HCT116 (cell line): ENCODE data around the gene AGBL1. TPM values are rescaled to one million over a fixed set of nuclear protein-coding genes. Genes with fewer than 3 reads are reported as not detected.

Experiments
- ATAC-seq: fragments of 200-7000 bp; cut with Tn5 transposase; 2 replicates; pipeline ENCODE4 v1.9.1; 2020; ENCODE audit warnings: mild to moderate bottlenecking, moderate library complexity
- BruUV-seq: library from RNA; stranded (reverse); fragments of 400-500 nt; replicated peaks from 2 replicates; lab custom pipeline; 2021; lab: Mats Ljungman, UMichigan
- CTCF ChIA-PET: fragments of 300-600 bp; sonication (Branson Sonifier 250); formaldehyde crosslinking; loops from one replicate; lab custom pipeline; 2021; ENCODE audit warnings: antibody characterized with exemption; lab: Charles Lee
- POLR2A ChIA-PET: fragments of 300-600, 350-600 bp; sonication (Branson Sonifier 250); formaldehyde crosslinking; loops from one replicate; lab custom pipeline; 2021; ENCODE audit warnings: antibody characterized with exemption; lab: Charles Lee
- RAD21 ChIA-PET, 2 experiments: fragments of 300-600 bp; sonication (Branson Sonifier 250); formaldehyde crosslinking; loops; one replicate each; lab custom pipeline; 2023; ENCODE audit warnings: low total read pairs in 2 of 2; ENCODE audit not compliant: uncharacterized antibody in 2 of 2, unreplicated experiment in 2 of 2, low non-redundant PET in 1 of 2; lab: Charles Lee
- DNase-seq: peaks from one replicate; pipeline ENCODE4 v3.0.0-alpha.2; 2010; ENCODE audit warnings: low read depth, low spot score
- H2AFZ ChIP-seq: fragments of 200-600 bp; shearing (Covaris generic), sonication (generic); 2 replicates; pipeline ENCODE4 v1.6.1; 2017; ENCODE audit warnings: low read depth, mixed run types, mixed read lengths, antibody characterized with exemption, low read length; ENCODE audit not compliant: poor library complexity, severe bottlenecking
- H3K27ac ChIP-seq: 2 replicates; pipeline ENCODE4 v1.5.1; 2012; ENCODE audit warnings: low read depth, low read length
- H3K27me3 ChIP-seq: fragments of 200-600 bp; sonication (generic); 2 replicates; pipeline ENCODE4 v1.6.1; 2016; ENCODE audit warnings: mixed run types, low read length, mixed read lengths; ENCODE audit not compliant: insufficient read depth
- H3K36me3 ChIP-seq, 2 experiments: fragments of 200-500 bp in 1 of 2; fragments of 200-600 bp in 1 of 2; sonication (Bioruptor generic) in 1 of 2; sonication (generic) in 1 of 2; 2 replicates each; pipeline versions ENCODE4 v1.5.1 to v1.6.1; 2014 to 2016; ENCODE audit warnings: low read length in 2 of 2, inconsistent platforms in 1 of 2, mixed read lengths in 1 of 2, mixed run types in 1 of 2; ENCODE audit not compliant: insufficient read depth in 2 of 2, control insufficient read depth in 1 of 2
- H3K4me1 ChIP-seq, 2 experiments: fragments of 200-600 bp in 1 of 2; sonication (generic) in 1 of 2; 2 replicates each; pipeline versions ENCODE4 v1.5.1 to v1.6.1; 2012 to 2017; ENCODE audit warnings: low read length in 2 of 2, inconsistent platforms in 1 of 2, mild to moderate bottlenecking in 1 of 2, mixed read lengths in 1 of 2, mixed run types in 1 of 2, moderate library complexity in 1 of 2; ENCODE audit not compliant: insufficient read depth in 2 of 2, control insufficient read depth in 1 of 2
- H3K4me2 ChIP-seq: fragments of 200-600 bp; sonication (generic); 2 replicates; pipeline ENCODE4 v1.6.1; 2017; ENCODE audit warnings: mixed run types, low read length, mixed read lengths
- H3K4me3 ChIP-seq, 2 experiments: fragments of 200-600 bp in 1 of 2; sonication (generic) in 1 of 2; replicated peaks in 1 of 2; 2 replicates each; pipeline ENCODE4 v1.5.1; 2011 to 2016; ENCODE audit warnings: low read length in 2 of 2, control low read depth in 1 of 2, low read depth in 1 of 2, mild to moderate bottlenecking in 1 of 2, mixed read lengths in 1 of 2, mixed run types in 1 of 2
- H3K79me2 ChIP-seq: fragments of 200-600 bp; sonication (generic); 2 replicates; pipeline ENCODE4 v1.6.1; 2017; ENCODE audit warnings: mild to moderate bottlenecking, mixed run types, low read length, moderate library complexity, mixed read lengths; ENCODE audit not compliant: insufficient read depth
- H3K9ac ChIP-seq: fragments of 200-600 bp; sonication (generic); 2 replicates; pipeline ENCODE4 v1.6.1; 2016; ENCODE audit warnings: low read length, mixed read lengths
- H3K9me2 ChIP-seq: fragments of 200-600 bp; sonication (generic), shearing (Covaris generic); 2 replicates; pipeline ENCODE4 v1.6.1; 2017; ENCODE audit warnings: mixed run types, mild to moderate bottlenecking, moderate library complexity; ENCODE audit not compliant: insufficient read depth
- H3K9me3 ChIP-seq, 2 experiments: fragments of 200-500 bp in 1 of 2; fragments of 200-600 bp in 1 of 2; sonication (Bioruptor generic) in 1 of 2; sonication (generic) in 1 of 2; 2 replicates each; pipeline ENCODE4 v1.6.1; 2014 to 2017; ENCODE audit warnings: low read length in 2 of 2, mixed read lengths in 2 of 2, inconsistent platforms in 1 of 2, low read depth in 1 of 2, mild to moderate bottlenecking in 1 of 2, mixed run types in 1 of 2, moderate library complexity in 1 of 2; ENCODE audit not compliant: control insufficient read depth in 1 of 2, insufficient read depth in 1 of 2
- H4K20me1 ChIP-seq: fragments of 200-600 bp; sonication (generic), shearing (Covaris generic); 2 replicates; pipeline ENCODE4 v1.6.1; 2017; ENCODE audit warnings: mixed run types, mild to moderate bottlenecking, moderate library complexity; ENCODE audit not compliant: insufficient read depth
- ATF3 ChIP-seq: IDR thresholded peaks from 2 replicates; pipeline ENCODE4 v1.6.1; 2012
- CBX3 ChIP-seq: IDR thresholded peaks from 2 replicates; pipeline ENCODE4 v1.6.1; 2012; ENCODE audit warnings: low read depth
- EGR1 ChIP-seq: IDR thresholded peaks from 2 replicates; pipeline ENCODE4 v1.6.1; 2012; ENCODE audit warnings: low read depth
- ELF1 ChIP-seq: IDR thresholded peaks from 2 replicates; pipeline ENCODE4 v1.6.1; 2012; ENCODE audit warnings: low read depth, borderline replicate concordance
- EZH2 ChIP-seq: fragments of 200-600 bp; sonication (generic); IDR thresholded peaks from 2 replicates; pipeline ENCODE4 v1.6.1; 2017; ENCODE audit warnings: antibody characterized with exemption, mixed run types
- POLR2A ChIP-seq: IDR thresholded peaks from 2 replicates; pipeline ENCODE4 v1.7.0; 2011; ENCODE audit warnings: borderline replicate concordance; ENCODE audit not compliant: insufficient read depth, insufficient read length; ENCODE audit errors: extremely low read depth
- SIN3A ChIP-seq: IDR thresholded peaks from 2 replicates; pipeline ENCODE4 v1.6.1; 2012; ENCODE audit warnings: low read depth
- SP1 ChIP-seq: IDR thresholded peaks from 2 replicates; pipeline ENCODE4 v1.6.1; 2012; ENCODE audit warnings: low read depth
- SRF ChIP-seq: IDR thresholded peaks from 2 replicates; pipeline ENCODE4 v1.6.1; 2012; ENCODE audit warnings: low read depth
- TCF7L2 ChIP-seq: IDR thresholded peaks from 2 replicates; pipeline ENCODE4 v1.7.0; 2011; ENCODE audit warnings: borderline replicate concordance, inconsistent platforms; ENCODE audit not compliant: insufficient read depth, insufficient read length; ENCODE audit errors: extremely low read depth
- ZFX ChIP-seq: fragments of 450-650 bp; IDR thresholded peaks from 2 replicates; pipeline ENCODE4 v1.6.1; 2017
- ZNF274 ChIP-seq: fragments of 200-500 bp; sonication (Bioruptor generic); IDR thresholded peaks from 2 replicates; pipeline ENCODE4 v1.6.1; 2014; ENCODE audit warnings: mild to moderate bottlenecking, low read depth, low read length, inconsistent platforms
- intact Hi-C: fragments of 100-400 bp; cut with micrococcal nuclease; formaldehyde crosslinking; loops from 2 replicates; pipeline ENCODE4 v1.10.0; 2022
- total RNA-seq: library from RNA; stranded (reverse); gene quantifications from one replicate; pipeline ENCODE4 v1.2.1, GENCODE V29; 2021; ENCODE audit not compliant: unreplicated experiment
- TF ChIP-seq, protein P1 (sequence below): IDR thresholded peaks from 2 replicates; pipeline ENCODE4 v1.6.1; 2011; ENCODE audit warnings: mild to moderate bottlenecking, low read length, moderate library complexity; ENCODE audit not compliant: insufficient replicate concordance; ENCODE audit errors: extremely low read depth

Gene AGBL1
- total RNA-seq, 1 experiment from 2014 or later: not detected

- DNase-seq: no peak
- POLR2A ChIA-PET: no interaction called here
- H3K4me2 ChIP-seq: no peak overlapping the region
- no TSS peak for BruUV-seq
- TF ChIP-seq ELF1 (no peak), POLR2A (no peak), ZNF274 (no peak), SIN3A (no peak), ZFX (no peak), CBX3 (no peak), ATF3 (no peak), TCF7L2 (no peak), EGR1 (no peak), SRF (no peak), SP1 (no peak), EZH2 (no peak)
- TF ChIP-seq, protein P1, sequence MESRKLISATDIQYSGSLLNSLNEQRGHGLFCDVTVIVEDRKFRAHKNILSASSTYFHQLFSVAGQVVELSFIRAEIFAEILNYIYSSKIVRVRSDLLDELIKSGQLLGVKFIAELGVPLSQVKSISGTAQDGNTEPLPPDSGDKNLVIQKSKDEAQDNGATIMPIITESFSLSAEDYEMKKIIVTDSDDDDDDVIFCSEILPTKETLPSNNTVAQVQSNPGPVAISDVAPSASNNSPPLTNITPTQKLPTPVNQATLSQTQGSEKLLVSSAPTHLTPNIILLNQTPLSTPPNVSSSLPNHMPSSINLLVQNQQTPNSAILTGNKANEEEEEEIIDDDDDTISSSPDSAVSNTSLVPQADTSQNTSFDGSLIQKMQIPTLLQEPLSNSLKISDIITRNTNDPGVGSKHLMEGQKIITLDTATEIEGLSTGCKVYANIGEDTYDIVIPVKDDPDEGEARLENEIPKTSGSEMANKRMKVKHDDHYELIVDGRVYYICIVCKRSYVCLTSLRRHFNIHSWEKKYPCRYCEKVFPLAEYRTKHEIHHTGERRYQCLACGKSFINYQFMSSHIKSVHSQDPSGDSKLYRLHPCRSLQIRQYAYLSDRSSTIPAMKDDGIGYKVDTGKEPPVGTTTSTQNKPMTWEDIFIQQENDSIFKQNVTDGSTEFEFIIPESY: no peak
- TF ChIP-seq, all 23 proteins: peak for 0
- H3K9me2 ChIP-seq: no peaks in the 10 kb centered on the region
- ChIA-PET CTCF (no interaction called here), RAD21 (no interaction called here)
- no peaks in the 10 kb centered on the region for H3K27me3 ChIP-seq
- no peak overlapping the region for H3K27ac ChIP-seq
- H3K79me2 ChIP-seq: no peaks in the 10 kb centered on the region
- no peaks in the 10 kb centered on the region for H3K36me3 ChIP-seq
- intact Hi-C loops: no loop called here
- H2AFZ ChIP-seq: no peak overlapping the region
- H4K20me1 ChIP-seq: no peaks in the 10 kb centered on the region
- no peaks in the 10 kb centered on the region for H3K4me1 ChIP-seq
- no peak overlapping the region for H3K4me3 ChIP-seq
- H3K9me3 ChIP-seq: peaks cover 0 to 11% of the 10 kb centered on the region in 2 experiments; a peak in 2 of 4 replicates
- ATAC-seq: no peak
- no peak overlapping the region for H3K9ac ChIP-seq
Observed at GRCh38 chr15:86235667-86236066, 156.0 kb downstream of the AGBL1 start.
